Large intestine (tissue), 1 donor: ENCODE data around the gene VWA5B2. TPM values are rescaled to one million over a fixed set of nuclear protein-coding genes. Genes with fewer than 3 reads are reported as not detected.

ENCODE experiments used
- polyA plus RNA-seq: library from polyadenylated mRNA; unstranded; fragments of 120-200 nt; gene quantifications from one replicate; pipeline ENCODE4 v1.2.1, GENCODE V29; 2013

The VWA5B2 gene
- polyA plus RNA-seq, 1 donor = 18.6 TPM

Other genes with a start within 250 kb of the VWA5B2 start
- gene ABCC5, start 211.7 kb upstream of the VWA5B2 start, polyA plus RNA-seq = 23.3 TPM
- gene HTR3D, start 197.8 kb upstream of the VWA5B2 start, polyA plus RNA-seq = not detected
- not detected for gene HTR3C, start 176.5 kb upstream of the VWA5B2 start, polyA plus RNA-seq
- 0.03 TPM for gene HTR3E, start 132.5 kb upstream of the VWA5B2 start, polyA plus RNA-seq
- gene EIF2B5, start 94.2 kb upstream of the VWA5B2 start, polyA plus RNA-seq = 46.5 TPM
- gene DVL3, start 74.2 kb upstream of the VWA5B2 start, polyA plus RNA-seq = 81.0 TPM
- gene AP2M1, start 54.7 kb upstream of the VWA5B2 start, polyA plus RNA-seq = 286 TPM
- gene ABCF3, start 43.4 kb upstream of the VWA5B2 start, polyA plus RNA-seq = 72.3 TPM
- gene ALG3, start 19.4 kb downstream of the VWA5B2 start, polyA plus RNA-seq = 74.6 TPM
- 5.3 TPM for gene EEF1AKMT4, start 20.1 kb downstream of the VWA5B2 start, polyA plus RNA-seq
- gene CAMK2N2, start 32.0 kb downstream of the VWA5B2 start, polyA plus RNA-seq = 0.72 TPM
- 1.4 TPM for gene ECE2, start 46.4 kb downstream of the VWA5B2 start, polyA plus RNA-seq
- gene PSMD2, start 69.7 kb downstream of the VWA5B2 start, polyA plus RNA-seq = 148 TPM
- 203 TPM for gene EIF4G1, start 85.0 kb downstream of the VWA5B2 start, polyA plus RNA-seq
- gene FAM131A, start 108.0 kb downstream of the VWA5B2 start, polyA plus RNA-seq = 14.9 TPM
- gene CLCN2, start 132.0 kb downstream of the VWA5B2 start, polyA plus RNA-seq = 27.5 TPM
- gene POLR2H, start 132.1 kb downstream of the VWA5B2 start, polyA plus RNA-seq = 167 TPM
- 1.9 TPM for gene THPO, start 148.6 kb downstream of the VWA5B2 start, polyA plus RNA-seq
- gene CHRD, start 150.5 kb downstream of the VWA5B2 start, polyA plus RNA-seq = 3.7 TPM